NCI-H2196 treated with DMSO at 0.1 percent for 48 hours (cell line): ENCODE measurements around the gene TRIO.

Experiments used
- DNase-seq: peaks from one replicate; lab custom pipeline; 2025; ENCODE audit not compliant: unreplicated experiment; lab: John Stamatoyannopoulos, UW

Gene TRIO

DNA sequence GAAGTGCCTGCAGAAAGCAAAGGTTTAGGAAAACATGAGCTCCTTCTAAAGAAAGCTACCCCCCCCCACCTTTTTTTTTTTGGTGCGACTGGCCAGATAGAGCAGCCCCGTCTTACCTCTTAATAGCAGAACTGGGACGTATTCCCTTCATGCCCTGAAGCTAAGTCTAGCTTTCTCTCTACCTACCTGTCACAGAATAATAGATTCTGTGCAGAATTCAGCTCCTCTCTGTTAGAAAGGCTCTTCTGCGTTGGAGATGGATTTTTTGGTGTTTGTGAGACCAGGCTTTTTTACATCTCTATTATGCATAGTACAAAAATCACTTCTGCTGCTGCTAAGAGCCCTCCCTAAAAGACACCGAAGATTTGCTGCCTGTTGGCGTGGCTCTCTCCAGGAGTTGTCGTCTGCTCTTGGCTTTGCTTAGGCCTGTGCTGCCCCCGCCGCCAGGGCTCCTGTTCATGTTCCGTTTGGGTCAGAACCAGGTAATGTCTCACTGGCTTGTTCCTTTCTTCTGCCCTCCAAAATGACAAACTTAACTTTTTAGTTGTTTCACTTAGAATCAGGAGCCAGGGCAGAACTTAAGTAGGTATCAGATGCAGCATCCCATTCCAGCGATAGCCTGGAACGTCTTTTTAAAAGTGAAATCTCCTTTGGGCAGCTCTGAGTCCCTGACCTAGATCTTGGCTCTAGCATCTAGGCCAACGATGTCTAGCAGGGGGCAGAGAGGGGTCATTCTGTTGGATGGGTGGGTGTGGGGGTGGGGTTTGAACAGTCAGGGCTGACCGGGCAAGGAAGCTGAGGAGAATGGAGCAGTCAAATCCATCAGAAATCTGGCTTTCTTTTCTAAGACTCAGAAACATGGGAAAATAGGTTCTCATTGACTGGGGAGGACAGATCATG, 2.5 kb downstream of the TRIO start:
- no peak for DNase-seq

DNA sequence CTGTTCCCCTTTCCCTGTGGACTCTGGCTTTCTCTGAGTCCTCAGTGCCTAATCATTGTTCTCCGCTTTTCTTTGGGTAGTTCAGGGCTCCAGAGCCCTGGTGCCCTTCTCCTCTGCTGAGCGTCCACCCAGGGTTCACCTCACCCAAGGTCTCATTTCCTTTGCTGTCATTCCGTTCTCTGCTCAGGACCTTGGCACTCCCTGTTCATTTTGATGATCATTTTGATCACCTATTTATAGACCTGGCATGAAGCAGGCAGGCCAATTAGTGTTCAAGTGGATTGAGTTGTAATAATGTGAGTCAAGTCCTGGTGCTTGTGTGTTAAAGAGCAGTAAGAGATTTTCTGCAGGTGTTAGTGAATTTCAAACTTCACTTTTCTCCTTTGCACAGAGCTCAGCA, 3.6 kb downstream of the TRIO start:
- DNase-seq = no peak

DNA sequence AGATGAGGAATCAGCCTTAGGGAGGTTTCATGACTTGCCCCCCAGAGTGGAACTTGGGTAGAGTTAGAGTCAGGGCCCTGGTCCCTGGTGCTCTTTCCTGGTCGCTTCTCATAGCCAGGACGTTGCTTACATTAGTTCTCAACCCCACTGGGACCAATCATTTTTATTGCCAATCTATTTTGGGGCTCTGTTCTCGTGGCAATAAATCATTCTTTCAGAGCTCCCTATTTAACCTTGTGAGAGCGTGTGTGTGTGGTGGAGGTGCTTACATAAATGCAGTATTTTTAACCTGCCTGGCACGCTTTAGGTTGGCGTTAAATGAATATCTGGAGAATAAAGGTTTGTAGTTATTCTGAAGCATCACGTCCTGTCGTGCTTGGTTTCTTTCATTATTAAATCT, 4.1 kb downstream of the TRIO start:
- no peak for DNase-seq

DNA sequence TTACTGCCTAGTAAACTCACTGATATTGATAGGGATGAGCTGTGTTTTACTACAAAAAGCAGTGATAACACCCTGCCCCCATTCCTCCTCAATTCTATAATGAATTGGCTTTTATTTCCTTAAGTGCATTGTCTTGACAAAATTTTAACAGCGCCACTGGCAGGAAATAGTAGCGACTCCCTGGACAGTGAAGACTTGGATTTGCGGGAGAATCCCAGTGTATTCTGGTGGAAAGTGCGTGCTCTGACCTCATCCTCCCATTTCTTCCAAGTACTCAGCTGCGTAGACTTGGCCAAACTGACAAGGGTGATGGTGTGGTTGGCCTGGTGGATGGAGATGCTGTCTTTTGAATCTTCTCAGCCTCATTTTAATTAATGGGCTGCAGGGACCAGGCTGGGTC, 5.3 kb downstream of the TRIO start:
- no peak for DNase-seq

DNA sequence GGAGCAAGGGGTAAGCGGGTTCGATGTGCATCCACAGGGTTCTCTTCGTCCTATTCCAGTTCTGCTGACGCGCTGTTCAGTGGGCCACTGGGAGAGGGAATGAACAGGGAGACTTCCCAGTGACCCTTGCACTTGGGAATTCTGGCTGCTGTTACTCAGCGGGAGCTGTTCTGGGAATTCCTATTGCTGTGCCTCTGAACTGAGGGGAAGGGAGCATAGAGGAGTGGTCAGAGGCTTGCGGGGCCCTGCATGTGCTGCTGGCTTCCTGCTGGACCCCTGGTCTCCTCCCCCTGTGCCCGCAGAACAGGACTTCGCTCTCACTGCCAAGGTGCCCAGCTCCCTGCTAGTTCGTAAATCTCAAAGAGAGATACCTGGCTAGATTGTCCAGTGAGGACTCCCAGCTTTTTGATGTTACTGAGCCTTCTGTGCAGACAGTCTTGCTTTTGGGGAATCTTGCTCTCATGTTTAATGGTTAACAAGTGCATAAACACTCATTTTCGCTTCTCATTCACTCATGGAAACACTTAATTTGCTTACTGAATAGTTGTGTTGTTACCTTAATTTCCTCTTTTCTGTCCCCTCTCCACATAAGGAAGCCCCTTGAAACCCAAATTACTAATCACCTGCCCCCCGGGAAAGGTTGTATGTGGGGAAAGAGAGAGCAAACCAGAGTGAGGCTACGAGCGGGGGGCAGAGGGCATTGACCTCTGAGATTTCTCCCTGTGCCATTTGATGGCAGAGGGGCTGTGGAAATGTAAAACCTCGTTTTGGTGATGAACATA, 5.9 kb downstream of the TRIO start:
- DNase-seq = no peak

DNA sequence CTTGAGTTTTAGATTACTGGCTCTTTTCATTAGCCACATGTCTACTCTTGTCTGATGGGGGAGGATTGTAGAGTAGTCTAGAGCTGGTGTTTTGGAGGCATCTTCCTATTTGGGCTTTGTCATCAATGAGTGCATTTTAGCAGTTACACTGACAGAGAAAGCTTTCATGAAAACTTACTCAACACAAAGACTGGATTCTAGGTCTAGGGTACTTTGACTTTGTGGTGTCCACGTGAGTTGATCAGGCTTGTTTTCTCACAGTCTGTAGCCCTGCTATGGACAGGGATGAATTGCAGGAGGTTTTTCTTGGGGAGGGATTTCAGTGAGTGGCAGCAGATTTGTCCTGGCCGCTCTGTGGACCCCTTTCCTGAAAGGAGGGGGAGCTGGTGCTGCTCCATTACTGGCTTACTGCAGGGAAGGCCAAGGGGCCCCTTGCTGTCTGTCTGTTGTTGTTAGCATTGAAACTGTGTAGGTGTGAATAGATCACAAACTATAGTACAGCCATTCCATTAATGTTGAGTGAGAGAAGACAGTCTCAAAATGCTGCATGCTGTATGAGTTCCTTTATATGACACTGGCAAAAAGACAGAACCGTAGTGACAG, 6.6 kb downstream of the TRIO start:
- no peak for DNase-seq

DNA sequence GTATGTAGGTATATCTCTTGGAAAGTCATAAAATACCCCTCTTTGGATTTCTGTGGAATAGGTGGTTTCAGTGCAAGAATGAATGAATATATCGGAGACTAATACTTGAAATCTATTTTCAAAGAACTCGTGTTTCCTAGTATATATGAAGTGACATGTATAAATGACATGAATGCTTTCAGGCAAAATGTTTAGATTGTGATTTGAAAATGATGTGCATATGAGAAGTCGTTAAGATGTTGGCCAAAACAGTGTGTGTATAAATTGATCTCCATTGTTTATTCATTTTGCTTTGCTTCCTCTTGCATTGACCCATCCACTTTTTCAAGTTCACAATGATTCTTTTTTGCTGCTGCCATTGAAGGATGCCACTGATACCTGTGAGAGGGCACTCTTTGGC, 8.3 kb downstream of the TRIO start:
- no peak for DNase-seq

DNA sequence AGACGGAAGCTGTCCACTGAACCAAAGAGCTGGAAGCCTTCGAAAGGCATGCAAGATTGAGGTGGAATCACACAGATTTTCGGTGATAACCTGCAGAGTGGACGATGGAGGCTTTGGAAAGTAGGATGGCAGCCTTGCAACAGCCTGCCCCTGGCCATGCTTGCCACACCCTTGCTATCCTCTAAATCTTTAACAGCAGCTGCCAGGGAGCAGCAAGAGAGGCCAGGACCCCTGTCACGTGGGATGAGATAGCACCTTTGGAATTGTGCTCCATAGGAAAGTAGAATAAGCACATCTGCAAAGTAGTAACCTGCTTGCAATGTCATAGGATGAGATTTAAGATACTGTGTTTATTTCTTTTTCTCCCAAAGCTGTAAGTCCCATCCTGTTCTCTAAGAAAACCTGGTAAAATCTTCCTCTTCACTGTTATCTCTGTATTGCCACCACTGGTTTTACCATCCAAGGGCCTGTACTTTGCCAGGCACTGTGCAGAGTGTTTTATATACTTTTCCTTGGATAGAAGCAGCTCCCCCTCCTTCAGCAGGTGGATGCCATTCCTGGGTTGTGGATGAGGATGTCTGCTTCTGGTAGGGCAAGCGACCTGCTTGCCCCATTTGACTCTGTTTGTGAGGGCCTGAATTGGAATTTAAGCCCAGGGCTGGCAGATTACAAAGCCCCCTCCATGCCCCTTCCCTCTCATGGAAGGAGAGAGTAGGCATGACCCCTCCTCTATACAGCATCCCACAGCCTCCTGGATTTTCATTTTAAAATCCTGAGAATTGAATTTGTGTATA, 10.1 kb downstream of the TRIO start:
- DNase-seq = no peak

DNA sequence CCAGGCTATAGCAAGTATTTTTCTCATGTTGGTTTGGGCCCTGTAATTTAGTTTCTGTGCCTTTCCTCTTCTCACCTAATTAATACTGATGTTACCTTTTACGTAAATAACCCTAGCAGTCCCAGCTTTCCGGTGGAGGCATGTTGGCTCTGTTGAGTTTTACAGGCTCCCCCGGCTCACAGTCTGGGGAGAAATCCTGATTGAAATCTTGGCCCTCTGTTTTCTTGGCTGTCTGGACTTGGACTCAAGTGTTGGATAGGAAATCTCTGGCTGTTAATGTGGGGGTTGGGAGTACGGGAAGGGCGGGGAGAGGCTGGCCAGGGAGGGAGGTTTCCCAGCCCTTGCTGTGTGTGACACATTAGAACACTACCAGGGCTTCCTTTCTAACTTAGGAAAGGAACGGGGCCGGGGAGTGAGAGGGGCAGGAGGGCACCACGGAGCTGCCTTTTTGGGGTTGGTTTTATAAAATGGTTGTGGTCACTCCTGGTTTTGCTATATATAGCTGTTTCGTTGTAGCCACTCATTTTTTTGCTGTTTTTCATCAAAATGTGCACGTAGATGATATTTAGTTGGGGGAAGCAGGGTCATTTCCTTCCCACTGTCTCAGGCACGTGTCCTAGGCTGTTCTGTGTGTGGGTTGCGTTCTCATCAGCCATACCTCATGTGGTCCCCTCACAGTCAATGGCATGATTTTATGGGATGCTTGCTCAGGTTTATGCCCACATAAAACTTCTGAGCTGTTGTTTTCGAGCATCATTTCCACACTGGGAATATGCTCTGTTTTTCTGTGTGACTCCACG, 11.0 kb downstream of the TRIO start:
- no peak for DNase-seq

DNA sequence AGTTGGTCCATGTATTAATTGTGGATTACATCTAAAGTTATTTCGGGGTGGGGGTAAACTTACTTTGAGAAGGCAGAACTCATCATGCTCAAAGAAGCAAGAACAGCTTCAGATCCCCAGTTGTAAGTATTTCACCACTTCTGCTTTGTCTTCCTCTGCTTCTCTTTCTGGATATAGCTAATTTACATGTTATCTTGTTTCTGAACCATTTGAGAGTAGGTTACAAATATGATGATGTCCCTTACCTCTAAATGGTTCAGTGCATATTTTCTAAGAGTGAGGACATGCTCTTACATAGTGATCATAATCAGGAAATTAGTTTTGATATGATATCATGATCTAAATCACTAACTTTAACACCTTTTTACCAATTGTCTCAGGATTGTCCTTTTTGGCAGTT, 11.9 kb downstream of the TRIO start:
- no peak for DNase-seq

DNA sequence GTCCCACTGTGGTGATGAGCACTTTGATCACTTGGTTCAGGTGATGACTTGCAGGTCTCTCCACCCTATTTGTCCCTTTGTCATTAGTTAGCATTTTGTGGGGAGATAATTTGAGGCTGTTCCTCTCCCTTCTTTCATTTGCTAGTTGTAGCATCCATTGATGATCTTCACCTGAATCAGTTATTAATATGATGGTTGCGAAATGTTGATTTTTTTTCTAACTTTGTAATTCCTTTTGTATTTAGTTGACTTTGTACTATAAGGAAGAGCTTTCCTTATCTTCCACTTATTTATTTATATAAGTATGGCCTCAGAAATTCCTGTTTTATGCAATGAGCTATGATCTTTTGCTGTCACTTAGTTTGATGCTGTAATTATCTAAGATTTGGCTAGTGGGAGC, 12.6 kb downstream of the TRIO start:
- no peak for DNase-seq

DNA sequence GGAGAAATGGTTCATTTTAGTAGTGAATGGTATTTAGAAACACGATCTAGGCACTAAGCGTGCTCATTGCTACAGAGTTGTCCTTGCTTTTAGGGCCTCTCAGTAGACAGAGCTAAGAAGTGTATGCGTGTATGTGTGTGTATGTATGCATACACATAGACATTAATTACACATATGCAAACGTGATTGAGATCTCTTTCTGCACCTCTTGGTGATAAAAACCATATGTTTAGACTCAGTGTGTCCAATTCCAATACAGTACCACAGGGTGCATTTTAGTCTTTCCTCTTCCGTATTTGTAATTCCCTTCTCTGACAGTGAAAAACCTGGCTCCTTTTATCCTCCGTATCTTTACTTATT, 13.1 kb downstream of the TRIO start:
- DNase-seq = no peak

DNA sequence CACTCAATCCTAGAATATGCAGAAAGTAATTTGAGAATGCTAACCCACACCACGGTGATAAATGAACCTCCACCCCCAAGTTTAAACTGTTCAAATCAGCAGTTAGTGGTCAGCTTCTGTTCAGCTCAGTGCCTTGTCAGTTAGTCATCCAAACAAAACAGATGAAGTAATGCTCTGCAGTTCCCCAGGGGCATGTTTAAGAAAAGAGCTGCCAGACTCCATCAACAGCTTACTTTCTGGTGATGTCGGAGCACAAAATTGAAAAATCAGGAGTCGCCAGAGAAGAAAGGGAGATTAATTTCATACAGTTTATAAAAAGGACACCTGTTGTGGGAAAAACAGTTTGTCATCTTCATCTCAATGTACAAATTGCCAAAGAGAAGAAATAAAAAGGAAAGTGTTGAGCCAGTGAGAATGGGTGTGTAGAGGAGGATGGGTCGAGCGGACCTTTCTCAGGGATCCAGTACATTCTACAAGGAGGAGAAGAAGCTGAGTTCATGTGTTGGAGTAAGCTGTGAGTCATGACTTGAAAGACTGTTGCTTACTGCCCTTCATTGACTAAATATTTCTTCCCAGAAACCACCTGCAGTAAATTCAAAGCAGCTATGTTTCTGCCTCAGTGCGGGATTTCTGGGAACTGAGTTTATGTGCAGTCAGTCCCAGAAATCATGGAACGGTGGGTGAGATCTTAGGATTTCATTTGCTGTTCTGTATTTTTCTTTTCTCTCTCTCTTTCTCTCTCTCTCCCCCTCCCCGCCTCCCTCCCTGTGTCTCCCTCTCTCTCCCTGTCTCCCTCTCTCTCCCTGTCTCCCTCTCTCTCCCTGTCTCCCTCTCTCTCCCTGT, 13.7 kb downstream of the TRIO start:
- DNase-seq = no peak

DNA sequence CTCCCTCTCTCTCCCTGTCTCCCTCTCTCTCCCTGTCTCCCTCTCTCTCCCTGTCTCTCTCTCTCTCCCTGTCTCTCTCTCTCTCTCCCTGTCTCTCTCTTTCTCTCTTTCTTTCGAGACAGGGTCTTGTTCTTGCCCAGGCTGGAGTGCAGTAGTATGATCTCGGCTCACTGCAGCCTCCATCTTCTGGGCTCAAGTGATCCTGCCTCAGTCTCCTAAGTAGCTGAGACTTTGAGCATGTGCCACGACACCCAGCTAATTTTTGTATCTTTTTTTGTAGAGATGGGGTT, 14.3 kb downstream of the TRIO start:
- no peak for DNase-seq

DNA sequence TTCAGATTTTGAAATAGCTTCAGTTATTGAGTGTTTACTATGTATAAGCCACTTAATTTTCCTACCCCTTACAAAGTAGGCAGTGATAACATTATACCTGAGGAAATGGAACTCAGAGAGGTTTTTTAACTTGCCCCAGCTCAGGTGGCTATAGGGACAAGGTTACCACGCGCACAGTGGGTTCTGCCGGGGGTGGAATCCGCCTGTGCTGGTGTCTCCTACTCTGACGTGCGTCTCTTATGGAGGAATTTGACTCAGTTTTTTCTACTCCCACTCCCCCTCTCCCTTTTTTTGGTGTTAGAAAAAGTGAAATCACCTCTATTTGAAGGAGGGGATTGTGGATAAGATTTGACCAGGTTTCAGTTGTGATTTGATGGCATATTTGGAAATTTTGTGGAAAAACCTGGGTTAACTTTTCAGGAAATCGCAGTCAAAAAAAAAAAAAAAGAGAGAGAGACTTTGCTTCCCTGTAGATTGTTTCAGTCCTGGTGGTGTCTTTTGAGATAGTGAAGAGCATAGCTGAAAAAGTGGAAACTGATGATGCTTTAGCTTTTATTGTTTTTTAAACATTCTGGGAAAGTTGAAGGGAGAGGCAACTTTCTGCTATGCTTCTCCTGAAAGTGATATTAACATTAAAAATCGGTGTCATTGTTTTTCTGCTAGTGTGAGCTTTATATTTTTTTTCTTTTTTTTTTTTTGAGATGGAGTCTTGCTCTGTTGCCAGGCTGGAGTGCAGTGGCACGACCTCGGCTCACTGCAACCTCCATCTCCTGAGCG, 15.9 kb downstream of the TRIO start:
- no peak for DNase-seq

DNA sequence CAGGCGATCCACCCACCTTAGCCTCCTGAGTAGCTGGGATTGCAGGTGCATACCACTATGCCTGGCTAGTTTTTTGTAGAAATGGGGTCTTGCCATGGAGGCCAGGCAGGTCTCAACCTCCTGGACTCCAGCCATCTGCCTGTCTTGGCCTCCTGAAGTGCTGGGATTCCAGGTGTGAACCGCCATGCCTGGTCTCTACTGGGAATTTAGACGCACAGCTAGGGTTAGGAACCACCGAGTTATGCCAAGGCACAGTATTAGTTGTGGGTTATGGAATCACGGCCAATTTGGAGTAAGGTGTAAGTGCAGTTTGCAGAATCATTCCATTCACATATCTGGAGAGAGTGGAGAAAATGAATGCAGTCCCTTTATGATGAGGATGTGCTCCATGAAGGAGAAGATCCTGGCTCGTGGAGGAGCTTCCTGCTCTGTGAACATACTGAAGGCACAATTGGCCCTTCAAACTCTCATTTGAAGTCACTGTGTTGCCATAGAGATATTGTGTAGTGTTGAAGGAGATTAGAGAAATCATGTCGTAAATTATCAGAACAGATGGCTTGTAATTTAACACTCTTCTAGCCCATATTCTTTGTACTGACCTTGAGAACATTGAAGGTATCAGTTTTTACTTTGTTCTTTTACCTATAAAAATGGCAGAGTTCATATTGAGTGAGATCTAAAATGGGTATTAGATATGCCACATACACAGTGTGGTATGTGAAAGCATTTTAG, 18.8 kb downstream of the TRIO start:
- DNase-seq = no peak

DNA sequence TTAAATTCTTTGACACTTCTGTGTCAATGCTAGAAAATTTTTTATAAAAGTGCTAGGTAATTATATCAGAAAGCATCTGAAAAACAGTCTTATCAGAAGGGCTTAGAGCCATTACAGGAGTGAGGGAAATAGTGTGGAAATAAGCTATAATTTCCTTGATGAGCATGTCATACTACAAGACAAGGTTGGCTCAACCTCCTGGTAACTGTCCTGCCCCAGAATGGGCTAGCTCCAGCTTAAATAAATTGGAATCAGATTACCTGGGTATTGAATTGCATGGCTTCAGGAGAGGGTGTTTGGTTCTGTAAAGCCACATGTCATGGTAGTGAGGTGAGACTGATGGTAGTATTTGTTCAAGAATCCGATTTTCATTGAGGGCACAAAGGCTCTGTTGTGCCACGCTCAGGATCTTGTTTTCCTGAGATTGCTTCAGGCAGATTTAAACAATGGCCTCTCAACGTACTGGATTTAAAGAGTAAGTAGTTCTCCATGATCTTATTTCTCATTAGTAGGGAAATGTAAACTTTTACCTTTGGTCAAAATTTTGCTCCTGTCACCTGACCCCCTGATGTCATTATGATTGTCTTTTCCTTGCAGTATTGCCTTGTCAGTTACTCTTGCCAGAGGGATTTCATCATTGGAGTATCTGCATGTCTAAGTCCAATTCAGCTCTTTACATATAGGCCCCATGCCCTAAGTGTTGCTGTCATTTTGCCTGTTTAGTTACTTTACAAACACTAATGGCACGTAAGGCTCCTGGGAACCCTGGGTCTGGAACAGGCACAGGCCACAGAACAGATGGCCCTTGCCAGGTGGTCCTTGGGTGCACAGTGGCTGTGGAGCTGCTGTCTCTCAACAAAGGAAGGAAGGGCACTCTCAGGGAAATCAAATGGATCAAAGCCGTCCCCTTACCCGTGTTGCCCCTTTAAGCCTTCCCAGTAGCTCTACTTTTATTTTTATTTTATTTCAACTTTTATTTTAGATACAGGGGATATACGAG, 21.3 kb downstream of the TRIO start:
- DNase-seq = no peak
